Measurements from ENCODE around the gene MAPK4. TPM values are rescaled to one million over a fixed set of nuclear protein-coding genes. Genes with fewer than 3 reads are reported as not detected.

The MAPK4 gene
- total RNA-seq, 3 donors from 2014 or later: 0.41 to 9.9 (median 0.43) TPM

DNA sequence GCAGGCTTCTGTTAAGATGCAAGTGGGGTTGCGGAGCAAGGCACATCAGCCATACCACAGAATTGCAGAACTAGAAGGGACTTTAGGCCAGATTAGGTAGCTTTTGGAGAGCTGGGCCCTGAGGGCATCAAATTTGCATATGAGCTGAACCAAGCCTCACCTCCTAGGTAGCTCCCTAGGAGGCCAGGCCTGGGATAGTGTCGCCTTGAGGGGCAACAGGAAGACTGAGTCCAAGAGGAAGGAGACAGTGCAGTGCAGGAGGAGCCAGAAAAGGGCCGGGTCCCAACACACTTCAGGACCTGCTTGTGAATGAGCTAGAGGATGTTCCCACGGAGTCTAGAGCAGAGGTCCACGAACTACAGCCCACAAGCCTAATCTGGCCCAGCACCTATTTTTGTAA, 98.7 kb downstream of the MAPK4 start:
- ATAC-seq: no peak
- H3K4me3 ChIP-seq: no peak overlapping the region
- TF ChIP-seq, protein P1, sequence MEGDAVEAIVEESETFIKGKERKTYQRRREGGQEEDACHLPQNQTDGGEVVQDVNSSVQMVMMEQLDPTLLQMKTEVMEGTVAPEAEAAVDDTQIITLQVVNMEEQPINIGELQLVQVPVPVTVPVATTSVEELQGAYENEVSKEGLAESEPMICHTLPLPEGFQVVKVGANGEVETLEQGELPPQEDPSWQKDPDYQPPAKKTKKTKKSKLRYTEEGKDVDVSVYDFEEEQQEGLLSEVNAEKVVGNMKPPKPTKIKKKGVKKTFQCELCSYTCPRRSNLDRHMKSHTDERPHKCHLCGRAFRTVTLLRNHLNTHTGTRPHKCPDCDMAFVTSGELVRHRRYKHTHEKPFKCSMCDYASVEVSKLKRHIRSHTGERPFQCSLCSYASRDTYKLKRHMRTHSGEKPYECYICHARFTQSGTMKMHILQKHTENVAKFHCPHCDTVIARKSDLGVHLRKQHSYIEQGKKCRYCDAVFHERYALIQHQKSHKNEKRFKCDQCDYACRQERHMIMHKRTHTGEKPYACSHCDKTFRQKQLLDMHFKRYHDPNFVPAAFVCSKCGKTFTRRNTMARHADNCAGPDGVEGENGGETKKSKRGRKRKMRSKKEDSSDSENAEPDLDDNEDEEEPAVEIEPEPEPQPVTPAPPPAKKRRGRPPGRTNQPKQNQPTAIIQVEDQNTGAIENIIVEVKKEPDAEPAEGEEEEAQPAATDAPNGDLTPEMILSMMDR (IDR thresholded peaks at IDR 0.05): no peak
- no peak for DNase-seq
- no peaks in the 10 kb centered on the region for H3K4me1 ChIP-seq (ENCODE audit: low read depth)
- no peaks in the 10 kb centered on the region for H3K36me3 ChIP-seq (ENCODE audit: low read depth)
- peaks cover 5% of the 10 kb centered on the region for H3K9me3 ChIP-seq
- intact Hi-C loops (cut with DNase I, micrococcal nuclease): no loop called here

DNA sequence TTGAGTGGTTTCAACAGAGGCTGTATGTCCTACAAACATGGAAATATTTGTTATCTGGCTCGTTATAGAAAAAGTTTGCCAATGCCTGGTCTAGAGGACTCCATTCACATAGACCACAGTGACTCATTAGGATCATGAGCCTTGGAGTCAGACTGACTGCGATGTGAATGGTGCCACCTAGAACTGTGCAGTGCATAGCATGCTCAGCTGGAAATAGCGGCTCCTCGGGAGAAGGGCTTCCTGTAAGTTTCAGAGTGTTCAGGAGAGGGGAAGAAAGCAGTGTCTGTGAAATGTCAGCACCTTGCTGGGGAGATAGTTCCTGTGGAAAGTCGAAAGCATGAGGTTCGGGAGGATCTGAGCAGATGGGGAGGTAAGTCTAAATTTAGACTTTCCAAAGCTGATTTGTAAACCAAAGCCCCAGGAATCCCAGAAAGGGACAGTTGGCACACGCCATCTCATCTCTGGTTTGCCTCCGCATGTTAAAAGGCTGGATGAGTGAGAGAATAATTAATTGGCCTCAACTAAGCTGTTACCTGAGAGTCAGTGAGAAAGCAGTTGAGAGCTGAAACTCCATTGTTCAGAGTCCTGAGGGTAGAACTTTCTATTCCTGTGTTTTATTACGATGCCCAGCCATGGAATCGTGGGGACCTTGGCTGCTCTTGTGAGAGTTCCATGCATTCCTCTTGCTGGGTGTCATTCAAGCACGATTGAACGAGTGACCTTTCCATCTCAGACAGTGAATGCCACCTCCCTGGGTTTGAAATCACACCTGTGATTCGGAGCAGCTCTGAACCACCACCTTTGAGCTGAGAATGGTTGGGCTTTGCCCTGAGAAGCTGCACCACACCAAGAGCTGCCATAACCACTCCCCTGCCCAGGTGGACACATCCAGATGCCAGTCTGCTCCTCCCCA, 99.5 kb downstream of the MAPK4 start:
- Histone ChIP-seq H3K4me1 (ENCODE audit: low read depth) (no peaks in the 10 kb centered on the region), H3K4me3 (no peak overlapping the region), H3K9me3 (peaks cover 5% of the 10 kb centered on the region), H3K36me3 (ENCODE audit: low read depth) (no peaks in the 10 kb centered on the region)
- no peak for DNase-seq
- intact Hi-C loops (cut with DNase I, micrococcal nuclease): no loop called here
- ATAC-seq: no peak
- TF ChIP-seq, protein P1 (IDR thresholded peaks at IDR 0.05): no peak

DNA sequence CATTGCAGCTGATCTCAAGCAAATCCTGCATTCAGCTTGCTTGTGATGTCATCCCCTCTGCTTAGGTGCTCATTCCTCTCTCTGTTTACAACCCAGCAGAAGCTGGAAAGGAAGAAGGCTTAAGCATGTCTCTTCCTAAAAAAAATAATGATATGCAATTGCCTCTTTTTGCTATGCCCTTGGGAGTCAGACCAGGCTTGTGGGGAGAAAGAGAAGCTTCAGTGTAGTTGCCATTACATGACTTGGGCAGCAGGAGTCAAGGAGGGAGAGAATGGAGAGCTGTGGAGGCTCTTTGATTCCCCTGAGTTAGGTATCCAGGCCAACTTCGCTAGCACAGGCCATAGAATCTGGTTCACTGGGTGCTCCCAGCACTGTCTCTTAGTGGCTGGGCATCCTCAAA, 101.1 kb downstream of the MAPK4 start:
- Histone ChIP-seq H3K4me1 (ENCODE audit: low read depth) (no peaks in the 10 kb centered on the region), H3K36me3 (ENCODE audit: low read depth) (no peaks in the 10 kb centered on the region), H3K9me3 (peaks cover 5% of the 10 kb centered on the region), H3K4me3 (no peak overlapping the region)
- TF ChIP-seq, protein P1 (IDR thresholded peaks at IDR 0.05): no peak
- DNase-seq (no peak), ATAC-seq (no peak)
- intact Hi-C loops (cut with DNase I, micrococcal nuclease): no loop called here

DNA sequence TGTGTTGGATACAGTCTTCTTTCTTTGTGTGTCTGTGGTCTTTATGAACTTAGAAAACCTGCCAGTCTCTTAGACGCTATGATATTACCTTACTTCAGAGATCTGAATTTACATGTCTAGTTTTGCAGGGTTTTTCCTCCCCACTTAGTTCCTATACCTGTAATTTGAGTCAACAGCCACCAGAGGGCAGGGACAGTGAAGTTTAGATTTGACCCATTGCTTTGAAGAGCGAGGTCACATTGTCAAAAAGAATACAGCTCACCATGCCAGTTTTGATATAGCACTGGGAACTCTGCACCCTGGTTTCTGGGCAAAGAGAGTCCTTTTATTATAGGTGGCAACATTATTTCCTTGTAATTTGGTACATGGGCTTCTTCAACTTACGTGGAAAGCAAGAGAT, 102.3 kb downstream of the MAPK4 start:
- Histone ChIP-seq H3K4me3 (no peak overlapping the region), H3K4me1 (ENCODE audit: low read depth) (no peaks in the 10 kb centered on the region), H3K9me3 (peaks cover 5% of the 10 kb centered on the region), H3K36me3 (ENCODE audit: low read depth) (no peaks in the 10 kb centered on the region)
- ATAC-seq: peak; percentile 44
- DNase-seq: no peak
- TF ChIP-seq, protein P1 (IDR thresholded peaks at IDR 0.05): no peak
- intact Hi-C loops (cut with DNase I, micrococcal nuclease): no loop called here

DNA sequence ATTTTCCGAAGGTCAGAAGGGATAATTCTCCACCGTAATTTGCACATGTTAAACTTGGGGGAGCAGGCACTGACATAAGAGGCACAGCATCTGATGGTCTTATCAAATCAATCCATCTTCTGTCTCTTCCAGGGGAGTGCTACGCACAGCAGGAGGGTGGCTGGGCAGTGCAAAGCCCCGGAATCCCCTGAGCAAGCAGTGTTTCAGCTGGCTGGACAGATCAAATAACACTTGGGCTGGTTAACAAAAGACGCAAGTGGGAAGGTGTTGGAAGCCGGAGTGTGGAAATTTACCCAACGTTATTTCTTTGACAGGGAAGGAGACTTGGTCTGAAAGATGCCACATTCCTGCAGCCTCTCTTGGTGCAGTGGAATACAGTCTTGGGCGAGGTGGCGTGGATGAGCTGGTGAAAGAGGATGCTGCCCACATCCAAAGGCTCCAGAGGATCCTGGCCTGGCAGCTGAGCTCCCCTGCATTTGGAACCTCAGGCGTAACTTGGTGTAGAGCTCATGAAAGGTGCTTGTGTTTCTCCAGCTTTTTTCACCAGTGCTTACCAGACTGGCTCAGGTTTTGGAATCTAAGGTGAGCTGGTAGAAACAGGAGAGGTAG, 103.0 kb downstream of the MAPK4 start:
- ATAC-seq (no peak), DNase-seq (no peak)
- intact Hi-C loops (cut with DNase I, micrococcal nuclease): no loop called here
- peaks cover 5% of the 10 kb centered on the region for H3K9me3 ChIP-seq
- H3K36me3 ChIP-seq (ENCODE audit: low read depth): no peaks in the 10 kb centered on the region
- TF ChIP-seq, protein P1 (IDR thresholded peaks at IDR 0.05): no peak
- no peaks in the 10 kb centered on the region for H3K4me1 ChIP-seq (ENCODE audit: low read depth)
- no peak overlapping the region for H3K4me3 ChIP-seq

All from mucosa of descending colon (tissue), 3 donors.